Central memory CD4-positive, alpha-beta T cell (primary cell): ENCODE results near the gene PAX5.

ENCODE experiments used
- DNase-seq: peaks from one replicate; pipeline ENCODE4 v3.0.0; 2022

The PAX5 gene

GRCh38 chr9:36825179-36825578 is 208.9 kb downstream of the PAX5 start:
- DNase-seq: no peak

DNA sequence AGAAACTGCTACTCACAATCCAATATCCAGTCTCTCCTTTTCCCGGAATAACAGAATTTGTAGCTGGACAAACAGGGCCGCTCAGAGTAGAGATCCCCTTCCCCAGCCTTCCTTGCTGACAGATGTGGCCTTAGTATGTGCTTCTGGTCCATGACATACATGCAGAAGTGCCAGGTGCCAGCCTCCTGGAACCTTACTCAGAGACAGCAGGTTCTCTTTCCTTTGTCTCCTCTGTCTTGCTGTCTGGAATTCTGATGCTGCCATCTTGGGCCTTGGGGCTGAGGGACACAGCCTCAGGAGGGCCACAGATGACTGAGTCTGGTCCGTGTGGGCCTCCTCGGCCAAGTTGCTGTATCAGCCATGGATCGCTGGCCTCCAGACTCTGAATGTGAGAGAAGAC is 210.1 kb downstream of the PAX5 start:
- DNase-seq: no peak

- DNase-seq: no peak
Measured at GRCh38 chr9:36823466-36823865, 210.6 kb downstream of the PAX5 start.

DNA sequence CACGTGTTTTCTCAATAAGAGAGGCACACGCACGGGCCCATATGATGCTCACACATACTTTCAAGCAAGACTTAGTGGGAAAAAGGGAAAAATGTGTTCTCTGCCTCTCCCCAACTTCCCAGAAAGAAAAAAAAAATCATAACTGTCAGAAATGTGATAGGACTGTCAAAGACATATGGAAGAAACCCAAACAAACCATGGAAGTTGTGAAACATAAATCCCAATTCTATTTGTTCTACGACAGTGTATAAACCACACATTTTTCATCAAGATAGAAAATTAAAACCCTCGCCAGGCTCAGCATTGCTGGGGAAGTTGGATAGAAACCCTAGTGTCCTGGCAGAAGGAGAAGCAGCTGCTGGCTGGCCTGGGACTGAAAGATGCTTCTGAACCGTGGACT is 211.9 kb downstream of the PAX5 start:
- no peak for DNase-seq

DNA sequence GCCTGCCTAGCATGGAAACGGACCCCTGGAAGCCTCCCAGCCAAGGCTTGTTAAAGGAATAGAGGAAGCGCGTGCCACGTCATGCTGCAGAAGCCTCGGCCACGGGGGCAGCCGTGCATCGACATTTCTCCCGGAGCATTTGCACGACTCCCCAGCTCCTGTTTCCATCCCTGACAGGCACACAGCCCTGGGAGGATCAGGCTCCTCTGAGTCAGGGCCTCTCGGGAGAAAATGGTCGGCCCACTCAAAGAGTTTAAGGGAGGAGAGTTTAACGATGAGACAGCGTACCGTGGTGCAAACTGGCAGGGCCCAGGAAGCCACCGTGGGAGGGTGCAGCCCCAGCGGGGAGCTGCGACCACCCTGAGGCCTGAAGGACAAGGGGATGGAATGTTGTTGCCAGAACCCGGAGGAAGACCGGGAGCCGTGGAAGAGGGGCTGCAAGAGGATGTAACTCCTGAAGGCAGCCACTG is 213.6 kb downstream of the PAX5 start:
- DNase-seq: no peak

- DNase-seq: no peak
Measured at GRCh38 chr9:36818965-36819870, 214.8 kb downstream of the PAX5 start.

GRCh38 chr9:36818242-36818938 is 215.7 kb downstream of the PAX5 start:
- no peak for DNase-seq

- DNase-seq: no peak
Measured at GRCh38 chr9:36817160-36817834, 216.8 kb downstream of the PAX5 start.

DNA sequence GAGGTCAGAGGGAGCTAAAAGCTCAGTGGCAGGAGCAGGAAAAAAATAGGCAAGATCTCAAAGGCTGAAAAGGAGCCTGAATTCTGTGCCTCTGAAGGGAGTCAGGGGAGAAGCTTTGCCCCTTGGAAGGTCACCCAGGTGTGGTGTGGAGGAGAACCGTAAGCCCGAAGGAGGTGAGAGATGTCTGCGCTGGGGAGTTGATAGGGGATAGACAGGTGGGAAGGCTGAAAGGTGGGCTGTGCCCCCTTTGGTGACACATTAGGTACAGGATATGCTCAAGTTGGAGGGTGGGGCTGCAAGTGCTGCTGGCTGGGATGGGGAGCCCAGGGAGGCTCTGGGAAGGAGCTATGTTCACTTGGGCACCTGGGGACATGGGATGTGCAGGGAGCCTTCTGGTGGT is 217.7 kb downstream of the PAX5 start:
- DNase-seq: no peak

- DNase-seq: no peak
Measured at GRCh38 chr9:36815566-36816348, 218.3 kb downstream of the PAX5 start.

DNA sequence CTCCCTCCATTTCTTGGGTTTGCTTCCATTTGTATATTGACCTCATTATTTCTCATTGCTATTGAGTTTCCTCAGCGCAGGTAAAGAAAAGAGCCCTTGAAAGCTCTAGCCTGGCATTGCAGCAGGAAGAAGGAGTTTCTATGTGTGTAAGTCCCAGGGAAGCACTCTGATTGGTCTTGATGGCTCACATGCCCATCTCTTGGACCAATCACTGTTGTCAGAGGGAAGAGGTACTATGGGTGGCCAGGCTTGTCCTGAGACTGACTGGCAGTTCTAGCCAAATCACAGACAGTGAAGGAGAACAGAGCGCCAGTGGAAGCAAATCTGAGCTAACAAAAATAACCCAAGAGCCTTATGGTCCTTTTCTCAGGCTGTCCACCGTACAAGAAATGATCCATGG is 219.0 kb downstream of the PAX5 start:
- DNase-seq: no peak

- DNase-seq: no peak
Measured at GRCh38 chr9:36813154-36813553, 220.9 kb downstream of the PAX5 start.

DNA sequence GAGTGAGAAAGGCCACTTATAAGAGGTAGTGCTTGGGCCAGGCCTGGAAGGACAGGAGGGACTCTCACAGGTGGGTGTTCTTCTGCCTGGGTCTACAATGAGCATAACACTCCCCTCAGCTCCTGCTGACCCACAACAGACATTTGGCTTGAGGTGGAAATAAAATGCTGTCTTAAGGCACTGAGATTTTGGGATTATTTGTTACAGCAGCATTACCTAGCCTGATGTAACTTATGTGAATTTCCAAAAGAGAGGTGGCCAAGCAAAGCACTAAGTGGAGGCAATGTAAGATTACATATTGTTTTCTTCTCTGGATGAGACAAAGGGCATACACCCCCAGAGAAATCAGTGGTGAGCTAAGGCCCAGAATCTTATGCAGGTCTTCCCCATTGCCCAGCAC is 221.5 kb downstream of the PAX5 start:
- no peak for DNase-seq

GRCh38 chr9:36808251-36808650 is 225.8 kb downstream of the PAX5 start:
- DNase-seq: no peak

- DNase-seq: no peak
Measured at GRCh38 chr9:36803961-36804360, 230.1 kb downstream of the PAX5 start.

GRCh38 chr9:36802201-36802920 is 231.7 kb downstream of the PAX5 start:
- DNase-seq: no peak

DNA sequence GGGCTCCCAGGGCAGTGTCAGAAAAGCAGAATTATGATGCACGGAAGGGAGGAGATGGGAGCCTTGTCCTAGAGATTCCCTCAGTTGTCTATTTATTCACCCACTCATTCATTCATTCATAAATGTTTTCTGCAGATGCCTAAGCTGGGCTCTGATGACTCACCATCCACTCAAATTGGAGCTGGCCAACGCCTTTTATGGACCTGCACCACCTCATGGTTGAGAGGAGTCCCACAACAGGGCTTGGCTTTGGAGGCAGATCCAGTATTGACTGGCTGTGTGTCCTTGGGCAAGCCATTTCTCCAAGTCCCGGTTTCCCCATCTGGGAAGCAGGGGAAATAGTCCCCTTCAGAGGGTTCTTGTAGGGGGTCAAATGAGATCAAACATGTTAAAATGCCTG is 233.6 kb downstream of the PAX5 start:
- DNase-seq: no peak

DNA sequence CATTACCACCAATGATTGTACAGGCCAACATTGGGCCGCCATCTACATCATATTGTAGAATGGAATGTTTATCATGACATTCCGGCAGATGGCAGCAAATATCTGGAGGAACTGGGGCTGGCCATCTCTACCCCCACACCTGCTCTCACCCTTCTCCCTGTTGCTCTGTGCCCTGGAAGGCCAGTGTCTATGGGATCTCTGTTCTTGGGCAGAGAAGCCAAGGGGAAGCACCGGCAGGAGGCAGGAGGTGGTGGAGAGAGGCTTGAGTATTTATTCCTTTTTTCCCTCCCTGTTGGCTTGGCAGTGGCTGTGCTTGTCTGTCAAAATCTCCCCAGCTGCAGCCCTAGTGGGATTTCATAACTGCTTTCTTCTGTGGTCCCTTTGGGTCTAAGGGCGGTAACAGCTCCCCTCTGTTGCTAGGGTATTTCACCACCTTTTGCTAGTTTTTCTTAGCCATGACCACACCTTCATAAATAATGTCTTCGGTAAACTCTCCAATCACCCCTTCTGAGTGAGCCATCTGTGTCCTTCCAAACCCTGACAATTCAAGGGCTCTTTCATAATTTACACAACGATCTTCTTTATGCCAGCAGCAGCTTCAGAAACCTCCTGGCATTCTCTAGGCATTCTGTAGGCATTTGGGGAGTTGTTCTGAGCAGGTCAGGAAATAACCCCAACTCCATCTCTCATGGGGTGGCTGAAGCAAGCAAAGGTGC is 235.6 kb downstream of the PAX5 start:
- DNase-seq: no peak

GRCh38 chr9:36797471-36798220 is 236.4 kb downstream of the PAX5 start:
- no peak for DNase-seq

GRCh38 chr9:36796671-36797419 is 237.2 kb downstream of the PAX5 start:
- no peak for DNase-seq
